Coronary artery (tissue), 2 donors: ENCODE measurements around the gene MAEA.

ENCODE experiments used
- DNase-seq: peaks from one replicate; pipeline ENCODE4 v3.0.0-alpha.2; 2017; ENCODE audit warnings: low spot score
- H3K27ac ChIP-seq, 2 donors: fragments of 200-600 bp; sonication (generic); one replicate each; pipeline ENCODE4 v1.5.1; 2016 to 2019
- H3K4me3 ChIP-seq: fragments of 200-600 bp; sonication (generic); 2 replicates; pipeline ENCODE4 v1.5.1; 2016; ENCODE audit warnings: mild to moderate bottlenecking, moderate library complexity
- CTCF ChIP-seq: fragments of 200-600 bp; sonication (generic); IDR thresholded peaks from one replicate; pipeline ENCODE4 v1.5.1; 2019; ENCODE audit warnings: antibody characterized with exemption

Gene MAEA

GRCh38 chr4:1377606-1378261, 88.0 kb downstream of the MAEA start:
- TF ChIP-seq CTCF: no peak
- Histone ChIP-seq H3K4me3 (no peak overlapping the region), H3K27ac (no peak overlapping the region)
- no peak for DNase-seq

- Histone ChIP-seq H3K4me3 (no peak overlapping the region), H3K27ac (no peak overlapping the region)
- no peak for TF ChIP-seq CTCF
- DNase-seq: no peak
Measured at GRCh38 chr4:1378559-1379231, 89.0 kb downstream of the MAEA start.

- no peak for TF ChIP-seq CTCF
- H3K27ac ChIP-seq: no peak overlapping the region
- DNase-seq: no peak
- no peak overlapping the region for H3K4me3 ChIP-seq
Measured at GRCh38 chr4:1379351-1379781, 89.7 kb downstream of the MAEA start.

- H3K4me3 ChIP-seq: no peak overlapping the region
- H3K27ac ChIP-seq: no peak overlapping the region
- TF ChIP-seq CTCF: no peak
- DNase-seq: no peak
Measured at GRCh38 chr4:1379801-1380331, 90.2 kb downstream of the MAEA start.

- TF ChIP-seq CTCF: no peak
- Histone ChIP-seq H3K4me3 (no peak overlapping the region), H3K27ac (no peak overlapping the region)
- no peak for DNase-seq
Measured at GRCh38 chr4:1380368-1381151, 90.9 kb downstream of the MAEA start.

GRCh38 chr4:1381181-1381621, 91.5 kb downstream of the MAEA start:
- TF ChIP-seq CTCF: no peak
- no peak overlapping the region for H3K27ac ChIP-seq
- H3K4me3 ChIP-seq: no peak overlapping the region
- DNase-seq: no peak
